Measurements from ENCODE around the gene PLD6.
"Not testable (repeated sequence)": the region's sequence is repeated elsewhere in the genome, so short reads cannot be mapped to it uniquely, and the experiment has no call there.

The PLD6 gene

DNA sequence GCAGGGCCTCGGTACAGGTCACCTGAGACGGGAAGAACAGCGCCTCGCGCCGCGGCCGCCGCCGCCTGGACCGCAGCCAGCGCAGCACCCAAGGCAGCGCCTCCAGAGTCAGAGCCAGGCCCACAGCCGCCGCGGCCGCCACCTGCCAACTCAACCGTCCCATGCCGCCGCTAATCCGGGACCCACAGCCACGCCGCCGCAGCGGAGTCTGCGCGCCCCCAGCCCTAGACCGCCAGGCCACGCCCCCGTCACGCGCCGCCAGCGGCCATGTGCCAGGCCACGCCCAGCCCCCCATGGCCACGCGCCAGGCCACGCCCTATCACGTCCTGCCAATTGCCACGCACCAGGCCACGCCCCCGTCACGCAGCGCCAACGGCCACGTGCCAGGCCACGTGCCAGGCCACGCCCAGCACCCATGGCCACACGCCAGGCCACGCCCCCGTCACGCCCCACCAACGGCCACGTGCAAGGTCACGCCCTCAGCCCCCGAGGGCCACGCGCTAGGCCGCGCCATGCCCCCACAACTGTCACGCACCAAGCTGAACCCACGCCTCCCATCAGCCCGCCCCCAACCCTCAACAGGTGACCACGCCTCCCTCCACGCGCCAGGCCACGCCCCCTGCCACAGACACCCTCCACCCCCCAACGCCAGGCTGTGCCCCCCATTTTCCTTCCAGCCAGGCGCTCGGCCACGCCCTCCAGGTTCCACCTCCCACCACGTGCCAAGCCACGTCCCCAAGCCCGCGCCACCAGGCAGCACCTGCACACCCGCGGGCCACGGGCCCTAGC is at the start of gene PLD6:
Gene PLD6 (minus strand): TSS at position 210 of the 789 bp plus-strand sequence. CDS start 47 bp downstream, at position 163.
- peak; percentile 93 to 96 for DNase-seq

GRCh38 chr17:17255689-17256088 is 49.6 kb upstream of the PLD6 start:
- not testable (repeated sequence) for DNase-seq

More for the DNA sequence above, at the start of gene PLD6:
- TF ChIP-seq GATA1 (IDR thresholded peaks at IDR 0.05; ENCODE audit: low read depth, low read length) (no peak), POLR2A (IDR thresholded peaks at IDR 0.05; ENCODE audit: low read length) (peak; percentile 49)

GRCh38 chr17:17254036-17254435 is 47.9 kb upstream of the PLD6 start:
- TF ChIP-seq POLR2A (IDR thresholded peaks at IDR 0.05; ENCODE audit: low read length) (no peak), GATA1 (IDR thresholded peaks at IDR 0.05; ENCODE audit: low read depth, low read length) (no peak)

DNA sequence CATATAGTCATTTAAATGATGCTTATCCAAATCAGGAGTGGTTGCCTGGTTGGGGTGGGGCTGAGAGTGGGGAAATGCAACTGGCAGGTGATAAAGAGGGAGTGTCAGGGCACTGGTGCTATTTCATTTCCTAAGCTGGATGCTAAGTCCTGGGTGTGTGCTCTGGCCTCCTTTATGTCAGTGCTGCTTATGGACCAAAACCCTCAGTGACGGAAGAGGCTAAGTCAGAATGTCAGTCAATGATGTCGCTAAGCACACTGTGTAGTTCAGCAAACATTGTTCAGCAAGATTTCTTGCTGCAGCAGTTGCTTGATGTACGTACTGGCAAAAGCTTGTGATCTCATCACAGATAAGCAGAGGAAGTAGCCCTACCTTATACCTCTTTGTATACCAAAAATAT is 47.3 kb upstream of the PLD6 start:
- TF ChIP-seq GATA1 (IDR thresholded peaks at IDR 0.05; ENCODE audit: low read depth, low read length) (no peak), POLR2A (IDR thresholded peaks at IDR 0.05; ENCODE audit: low read length) (no peak)
- peak; percentile 70 to 76 for DNase-seq

More at GRCh38 chr17:17254036-17254435, 47.9 kb upstream of the PLD6 start:
- DNase-seq: peak in 1 of 2 experiments; percentile 22

- DNase-seq: peak; percentile 87 to 96
- TF ChIP-seq POLR2A (IDR thresholded peaks at IDR 0.05; ENCODE audit: low read length): peak; percentile 54
- peak; percentile 99 for TF ChIP-seq GATA1 (IDR thresholded peaks at IDR 0.05; ENCODE audit: low read depth, low read length)
Observed at GRCh38 chr17:17252149-17252661, 46.1 kb upstream of the PLD6 start.

- TF ChIP-seq GATA1 (IDR thresholded peaks at IDR 0.05; ENCODE audit: low read depth, low read length): no peak
- no peak for DNase-seq
Observed at GRCh38 chr17:17246879-17247278, 40.7 kb upstream of the PLD6 start.

- TF ChIP-seq GATA1 (IDR thresholded peaks at IDR 0.05; ENCODE audit: low read depth, low read length) (no peak), POLR2A (IDR thresholded peaks at IDR 0.05; ENCODE audit: low read length) (no peak)
- no peak for DNase-seq
Observed at GRCh38 chr17:17243163-17243562, 37.0 kb upstream of the PLD6 start.

DNA sequence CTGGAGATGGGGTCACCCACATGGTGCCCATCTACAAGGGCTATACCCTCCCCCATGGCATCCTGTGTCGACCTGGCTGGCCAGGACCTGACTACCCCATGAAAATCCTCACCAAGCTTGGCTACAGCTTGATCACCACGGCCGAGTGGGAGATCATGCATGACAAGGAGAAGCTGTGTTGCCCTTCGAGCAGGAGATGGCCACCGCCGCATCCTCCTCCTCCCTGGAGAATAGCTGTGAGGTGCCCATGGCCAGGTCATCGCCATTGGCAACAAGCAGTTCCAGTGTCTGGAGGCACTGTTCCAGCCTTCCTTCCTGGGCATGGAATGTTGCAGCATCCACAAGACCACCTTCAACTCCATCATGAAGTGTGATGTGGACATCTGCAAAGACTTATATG is 36.1 kb upstream of the PLD6 start:
- DNase-seq: no peak
- TF ChIP-seq GATA1 (IDR thresholded peaks at IDR 0.05; ENCODE audit: low read depth, low read length) (no peak), POLR2A (IDR thresholded peaks at IDR 0.05; ENCODE audit: low read length) (no peak)

GRCh38 chr17:17241656-17242055 is 35.5 kb upstream of the PLD6 start:
- no peak for TF ChIP-seq POLR2A (IDR thresholded peaks at IDR 0.05; ENCODE audit: low read length)
- TF ChIP-seq GATA1 (IDR thresholded peaks at IDR 0.05; ENCODE audit: low read depth, low read length): no peak
- no peak for DNase-seq

DNA sequence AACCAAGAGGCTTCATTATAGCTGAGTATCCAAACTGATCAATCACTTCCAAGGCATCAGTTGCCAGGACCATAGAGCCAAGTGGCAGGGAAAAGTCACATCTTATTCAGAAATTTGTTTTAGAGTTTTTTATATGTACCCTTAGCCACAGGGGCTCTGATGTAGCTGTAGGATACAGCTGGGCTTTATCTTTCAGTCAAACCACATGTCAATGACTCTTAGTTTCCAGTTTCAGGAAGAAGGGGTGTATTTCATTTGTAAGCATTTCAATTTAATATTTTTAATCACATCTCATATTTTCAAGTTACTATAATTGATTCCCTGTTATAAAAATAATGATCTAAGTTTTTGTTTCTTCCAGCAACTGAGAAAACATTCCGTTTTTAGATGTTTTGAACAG is 33.7 kb upstream of the PLD6 start:
- peak; percentile 53 to 56 for DNase-seq
- no peak for TF ChIP-seq POLR2A (IDR thresholded peaks at IDR 0.05; ENCODE audit: low read length)
- no peak for TF ChIP-seq GATA1 (IDR thresholded peaks at IDR 0.05; ENCODE audit: low read depth, low read length)

GRCh38 chr17:17237026-17237799 is 31.1 kb upstream of the PLD6 start, which contains the start of gene FLCN:
TSS of gene FLCN (minus strand) at chr17:17237168. CDS start at chr17:17228137, 9,031 bp downstream.
- DNase-seq: peak; percentile 94 to 97
- TF ChIP-seq POLR2A (IDR thresholded peaks at IDR 0.05; ENCODE audit: low read length): peak; percentile 85
- no peak for TF ChIP-seq GATA1 (IDR thresholded peaks at IDR 0.05; ENCODE audit: low read depth, low read length)

DNA sequence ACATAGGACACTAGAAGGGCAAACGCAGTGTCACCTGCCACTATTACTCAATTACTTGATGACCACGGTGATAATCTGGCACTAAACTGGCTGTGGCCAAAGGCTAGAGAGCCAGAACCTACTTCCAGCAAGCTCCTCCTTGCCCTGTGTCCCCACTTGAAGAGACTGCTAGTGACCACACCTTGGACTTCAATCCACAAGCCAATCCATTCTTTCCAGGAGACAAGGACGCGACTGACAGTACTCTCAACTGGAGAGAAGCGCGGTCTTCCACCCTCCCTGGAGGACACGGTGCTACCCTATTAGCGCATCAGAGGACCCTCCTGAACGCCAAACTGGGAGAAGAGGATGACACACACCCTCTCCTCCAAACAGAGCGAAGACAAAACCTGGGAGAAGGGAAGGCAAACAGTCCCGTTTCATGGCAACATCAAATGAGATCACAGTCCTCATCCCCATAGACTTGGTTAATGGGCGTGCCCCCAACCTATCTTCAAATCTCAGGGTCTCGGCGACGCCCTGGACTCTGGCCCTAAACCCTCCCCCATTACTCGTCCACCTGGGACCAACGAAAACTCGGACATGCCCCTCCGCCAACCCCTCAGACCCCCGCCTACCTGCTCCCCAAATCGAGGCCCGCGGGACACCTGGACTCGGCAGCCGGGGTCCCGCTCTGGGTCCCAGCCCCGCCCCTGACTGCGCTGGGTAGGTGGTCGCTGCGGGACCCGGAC is 30.3 kb upstream of the PLD6 start:
- DNase-seq: peak; percentile 79 to 82
- no peak for TF ChIP-seq GATA1 (IDR thresholded peaks at IDR 0.05; ENCODE audit: low read depth, low read length)
- no peak for TF ChIP-seq POLR2A (IDR thresholded peaks at IDR 0.05; ENCODE audit: low read length)

GRCh38 chr17:17235212-17236174 is 29.4 kb upstream of the PLD6 start:
- DNase-seq: peak in 1 of 2 experiments; percentile 50
- no peak for TF ChIP-seq POLR2A (IDR thresholded peaks at IDR 0.05; ENCODE audit: low read length)
- TF ChIP-seq GATA1 (IDR thresholded peaks at IDR 0.05; ENCODE audit: low read depth, low read length): no peak
